DND-41 (cell line): ENCODE results near the gene LRRC38.

Source experiments
- ATAC-seq: fragments of 200-7000 bp; cut with Tn5 transposase; 3 replicates; pipeline ENCODE4 v1.9.1; 2021; ENCODE audit warnings: low read depth; ENCODE audit not compliant: insufficient read depth
- DNase-seq: peaks from one replicate; pipeline ENCODE4 v3.0.0-alpha.2; 2020
- H2AFZ ChIP-seq: 2 replicates; pipeline ENCODE4 v1.6.0; 2012; ENCODE audit warnings: low read depth, low read length
- H3K27ac ChIP-seq: 2 replicates; pipeline ENCODE4 v1.5.1; 2012; ENCODE audit warnings: low read length, inconsistent platforms
- H3K27me3 ChIP-seq: fragments of 200-600 bp; sonication (generic); 2 replicates; pipeline ENCODE4 v1.6.0; 2012; ENCODE audit warnings: low read length, mild to moderate bottlenecking, inconsistent platforms; ENCODE audit not compliant: insufficient read depth, poor library complexity
- H3K36me3 ChIP-seq: 2 replicates; pipeline ENCODE4 v1.5.1; 2012; ENCODE audit warnings: low read length, inconsistent platforms; ENCODE audit not compliant: insufficient read depth
- H3K4me1 ChIP-seq: 2 replicates; pipeline ENCODE4 v1.5.1; 2012; ENCODE audit warnings: mild to moderate bottlenecking, low read length; ENCODE audit not compliant: insufficient read depth
- H3K4me2 ChIP-seq: 2 replicates; pipeline ENCODE4 v1.6.0; 2012; ENCODE audit warnings: mild to moderate bottlenecking, moderate library complexity, low read length, inconsistent platforms; ENCODE audit not compliant: insufficient read depth
- H3K4me3 ChIP-seq, 2 experiments: fragments of 200-600 bp in 1 of 2; shearing (Covaris generic) in 1 of 2; 2 replicates each; pipeline ENCODE4 v1.5.1; 2012 to 2016; ENCODE audit warnings: inconsistent platforms in 2 of 2, low read length in 2 of 2, mild to moderate bottlenecking in 2 of 2, low read depth in 1 of 2, moderate library complexity in 1 of 2
- H3K79me2 ChIP-seq: 2 replicates; pipeline ENCODE4 v1.6.0; 2012; ENCODE audit warnings: low read length, inconsistent platforms; ENCODE audit not compliant: insufficient read depth
- H3K9ac ChIP-seq: 2 replicates; pipeline ENCODE4 v1.6.0; 2012; ENCODE audit warnings: low read depth, mild to moderate bottlenecking, inconsistent platforms, low read length, moderate library complexity
- H3K9me3 ChIP-seq: 2 replicates; pipeline ENCODE4 v1.5.1; 2012; ENCODE audit warnings: low read length, moderate library complexity, mild to moderate bottlenecking, inconsistent platforms; ENCODE audit not compliant: insufficient read depth, severe bottlenecking
- H4K20me1 ChIP-seq: 2 replicates; pipeline ENCODE4 v1.6.0; 2012; ENCODE audit warnings: low read length; ENCODE audit not compliant: insufficient read depth
- CTCF ChIP-seq: IDR thresholded peaks from 2 replicates; pipeline ENCODE4 v1.5.1; 2012; ENCODE audit warnings: borderline replicate concordance, low read length, moderate library complexity, mild to moderate bottlenecking; ENCODE audit not compliant: poor library complexity, severe bottlenecking; ENCODE audit errors: extremely low read depth
- EZH2 ChIP-seq: IDR thresholded peaks from 3 replicates; pipeline ENCODE4 v1.6.1; 2012; ENCODE audit warnings: borderline replicate concordance, low read depth, mild to moderate bottlenecking, moderate library complexity, low read length, inconsistent platforms; ENCODE audit not compliant: severe bottlenecking

Gene LRRC38

GRCh38 chr1:13479171-13479856 is 34.5 kb downstream of the LRRC38 start:
- ATAC-seq, result peak; percentile 84
- peak overlapping the region; percentile 55 for H3K9ac ChIP-seq
- no peak for TF ChIP-seq CTCF
- TF ChIP-seq EZH2, result no peak
- H3K4me1 ChIP-seq, result peaks cover 67% of the 10 kb centered on the region
- H3K9me3 ChIP-seq, result peaks cover 3% of the 10 kb centered on the region
- H3K36me3 ChIP-seq, result peaks cover 60% of the 10 kb centered on the region
- DNase-seq, result peak; percentile 86
- peak overlapping the region in 1 of 2 experiments; percentile 36; a peak in 2 of 4 replicates for H3K4me3 ChIP-seq
- no peak overlapping the region for H2AFZ ChIP-seq
- H4K20me1 ChIP-seq, result no peaks in the 10 kb centered on the region
- H3K27ac ChIP-seq, result peak overlapping the region; percentile 96
- peaks cover 48% of the 10 kb centered on the region for H3K79me2 ChIP-seq
- no peaks in the 10 kb centered on the region for H3K27me3 ChIP-seq
- H3K4me2 ChIP-seq, result peak overlapping the region; percentile 50

- peaks cover 63% of the 10 kb centered on the region for H3K36me3 ChIP-seq
- peak; percentile 3; the same call in 1 of the 3 replicates for ATAC-seq
- no peak for TF ChIP-seq EZH2
- TF ChIP-seq CTCF, result no peak
- H3K27ac ChIP-seq, result peak overlapping the region; percentile 96
- peaks cover 3% of the 10 kb centered on the region for H3K9me3 ChIP-seq
- no peak overlapping the region for H2AFZ ChIP-seq
- H3K79me2 ChIP-seq, result peaks cover 42% of the 10 kb centered on the region
- H3K4me1 ChIP-seq, result peaks cover 61% of the 10 kb centered on the region
- H3K4me3 ChIP-seq, result peak overlapping the region in 1 of 2 experiments; percentile 35; a peak in 1 of 4 replicates
- H3K27me3 ChIP-seq, result no peaks in the 10 kb centered on the region
- peak; percentile 55 for DNase-seq
- peak overlapping the region; percentile 55 for H3K9ac ChIP-seq
- H4K20me1 ChIP-seq, result no peaks in the 10 kb centered on the region
- H3K4me2 ChIP-seq, result peak overlapping the region; percentile 50
These were observed 35.1 kb downstream of the LRRC38 start for GRCh38 chr1:13478692-13479091.

- peak overlapping the region; percentile 47 for H3K27ac ChIP-seq
- no peaks in the 10 kb centered on the region for H3K9me3 ChIP-seq
- DNase-seq, result peak; percentile 62
- peaks cover 17% of the 10 kb centered on the region for H3K36me3 ChIP-seq
- H3K79me2 ChIP-seq, result no peaks in the 10 kb centered on the region
- no peak overlapping the region for H3K4me2 ChIP-seq
- H4K20me1 ChIP-seq, result no peaks in the 10 kb centered on the region
- peak; percentile 52 for TF ChIP-seq CTCF
- no peak for TF ChIP-seq EZH2
- no peak overlapping the region for H2AFZ ChIP-seq
- peak; percentile 93 for ATAC-seq
- H3K27me3 ChIP-seq, result no peaks in the 10 kb centered on the region
- peaks cover 5% of the 10 kb centered on the region for H3K4me1 ChIP-seq
- H3K4me3 ChIP-seq, result no peak overlapping the region
- no peak overlapping the region for H3K9ac ChIP-seq
These were observed 44.5 kb downstream of the LRRC38 start for GRCh38 chr1:13469343-13469742.
